IMR-90 (cell line): ENCODE measurements around the gene NT5C1A. TPM values are rescaled to one million over a fixed set of nuclear protein-coding genes. Genes with fewer than 3 reads are reported as not detected.

Experiments used
- ATAC-seq: fragments of 200-7000 bp; cut with Tn5 transposase; 2 replicates; pipeline ENCODE4 v1.9.1; 2020; ENCODE audit warnings: low read depth, mild to moderate bottlenecking, moderate library complexity
- BruUV-seq: library from RNA; stranded (reverse); fragments of 400-500 nt; replicated peaks from 2 replicates; lab custom pipeline; 2021; lab: Mats Ljungman, UMichigan
- CTCF ChIA-PET: fragments of 300-600 bp; formaldehyde crosslinking; extraction: SDS; loops from one replicate; lab custom pipeline; 2021; ENCODE audit warnings: antibody characterized with exemption; lab: Yijun Ruan, JAX
- POLR2A ChIA-PET: fragments of 300-600 bp; sonication (Branson Sonifier 250); formaldehyde crosslinking; loops from one replicate; lab custom pipeline; 2022; ENCODE audit warnings: antibody characterized with exemption; ENCODE audit not compliant: unreplicated experiment; lab: Charles Lee
- DNase-seq: peaks from one replicate; pipeline ENCODE4 v3.0.0; 2013
- H2AFZ ChIP-seq: replicated peaks from 2 replicates; pipeline ENCODE3; 2013; ENCODE audit warnings: low read length, mild to moderate bottlenecking; ENCODE audit not compliant: poor library complexity
- H2AK5ac ChIP-seq: 2 replicates; pipeline ENCODE4 v1.6.1; 2013; ENCODE audit warnings: low read depth, low read length, inconsistent platforms
- H2AK9ac ChIP-seq: replicated peaks from 2 replicates; pipeline ENCODE3; 2013; ENCODE audit warnings: mild to moderate bottlenecking, low read depth, low read length, moderate library complexity; ENCODE audit not compliant: poor library complexity
- H2BK120ac ChIP-seq: 2 replicates; pipeline ENCODE4 v1.6.1; 2013; ENCODE audit warnings: low read depth, low read length, inconsistent platforms
- H2BK15ac ChIP-seq: 3 replicates; pipeline ENCODE4 v1.6.1; 2013; ENCODE audit warnings: low read depth, low read length, inconsistent platforms
- H2BK20ac ChIP-seq: 2 replicates; pipeline ENCODE4 v1.6.1; 2013; ENCODE audit warnings: low read depth, mild to moderate bottlenecking, inconsistent platforms, low read length, moderate library complexity
- H2BK5ac ChIP-seq: 2 replicates; pipeline ENCODE4 v1.6.1; 2013; ENCODE audit warnings: mild to moderate bottlenecking, low read depth, low read length, inconsistent platforms; ENCODE audit not compliant: poor library complexity, severe bottlenecking
- H3K14ac ChIP-seq: replicated peaks from 2 replicates; pipeline ENCODE4 v1.6.1; 2013; ENCODE audit warnings: low read depth, low read length, inconsistent platforms
- H3K18ac ChIP-seq: 2 replicates; pipeline ENCODE4 v1.6.1; 2013; ENCODE audit warnings: low read depth, low read length, control low read depth
- H3K23ac ChIP-seq: 2 replicates; pipeline ENCODE4 v1.6.1; 2013; ENCODE audit warnings: low read depth, low read length, inconsistent platforms
- H3K27ac ChIP-seq: 2 replicates; pipeline ENCODE4 v1.5.1; 2013; ENCODE audit warnings: mild to moderate bottlenecking, control low read depth, low read length; ENCODE audit not compliant: insufficient read depth
- H3K27me3 ChIP-seq: 2 replicates; pipeline ENCODE4 v1.6.1; 2013; ENCODE audit warnings: low read length; ENCODE audit not compliant: control insufficient read depth, insufficient read depth
- H3K36me3 ChIP-seq: 2 replicates; pipeline ENCODE4 v1.6.1; 2013; ENCODE audit warnings: low read length, mixed read lengths; ENCODE audit not compliant: control insufficient read depth, insufficient read depth
- H3K4ac ChIP-seq: 2 replicates; pipeline ENCODE4 v1.6.1; 2013; ENCODE audit warnings: low read depth, low read length, inconsistent platforms
- H3K4me1 ChIP-seq: 2 replicates; pipeline ENCODE4 v1.6.1; 2013; ENCODE audit warnings: low read length, mixed read lengths; ENCODE audit not compliant: control insufficient read depth, insufficient read depth
- H3K4me2 ChIP-seq: 2 replicates; pipeline ENCODE4 v1.6.1; 2013; ENCODE audit warnings: low read depth, mild to moderate bottlenecking, control low read depth, low read length, moderate library complexity
- H3K4me3 ChIP-seq: 2 replicates; pipeline ENCODE4 v1.5.1; 2013; ENCODE audit warnings: low read depth, mild to moderate bottlenecking, control low read depth, low read length, moderate library complexity; ENCODE audit not compliant: insufficient read depth
- H3K56ac ChIP-seq: 2 replicates; pipeline ENCODE4 v1.6.1; 2013; ENCODE audit warnings: low read length, inconsistent platforms; ENCODE audit not compliant: insufficient read depth; ENCODE audit errors: extremely low read depth
- H3K79me1 ChIP-seq, 2 experiments: 2 replicates each; pipeline ENCODE4 v1.6.1; 2013; ENCODE audit warnings: low read length in 2 of 2, inconsistent platforms in 1 of 2, low read depth in 1 of 2
- H3K9ac ChIP-seq: 2 replicates; pipeline ENCODE4 v1.6.1; 2013; ENCODE audit warnings: low read depth, low read length, control low read depth
- H3K9me1 ChIP-seq: 2 replicates; pipeline ENCODE4 v1.6.1; 2013; ENCODE audit warnings: low read length, inconsistent platforms; ENCODE audit not compliant: insufficient read depth
- H3K9me3 ChIP-seq: 2 replicates; pipeline ENCODE4 v1.6.1; 2013; ENCODE audit warnings: low read length; ENCODE audit not compliant: control insufficient read depth, insufficient read depth
- H4K20me1 ChIP-seq: 2 replicates; pipeline ENCODE4 v1.6.1; 2013; ENCODE audit warnings: low read length, inconsistent platforms; ENCODE audit not compliant: insufficient read depth
- H4K5ac ChIP-seq: 2 replicates; pipeline ENCODE4 v1.6.1; 2013; ENCODE audit warnings: mild to moderate bottlenecking, low read depth, low read length, control low read depth
- H4K8ac ChIP-seq, 2 experiments: 2 replicates each; pipeline ENCODE4 v1.6.1; 2013; ENCODE audit warnings: low read depth in 2 of 2, low read length in 2 of 2, control low read depth in 1 of 2, inconsistent platforms in 1 of 2
- H4K91ac ChIP-seq: 2 replicates; pipeline ENCODE4 v1.6.1; 2013; ENCODE audit warnings: low read depth, low read length, inconsistent platforms; ENCODE audit not compliant: insufficient read depth
- BHLHE40 ChIP-seq: fragments of 150-350 bp; IDR thresholded peaks from 2 replicates; pipeline ENCODE4 v1.6.1; 2016; ENCODE audit warnings: mild to moderate bottlenecking, low read depth, low read length
- CEBPB ChIP-seq: IDR thresholded peaks from 2 replicates; pipeline ENCODE4 v1.6.1; 2012; ENCODE audit warnings: low read depth, low read length, improper control_type of control experiment
- CHD1 ChIP-seq: IDR thresholded peaks from 2 replicates; pipeline ENCODE4 v1.6.1; 2012; ENCODE audit warnings: low read depth, low read length, improper control_type of control experiment
- CTCF ChIP-seq: conservative IDR thresholded peaks from 2 replicates; pipeline ENCODE4 v1.5.1; 2012; ENCODE audit warnings: mild to moderate bottlenecking, low read depth, low read length, improper control_type of control experiment
- ELK1 ChIP-seq: fragments of 150-350 bp; IDR thresholded peaks from 2 replicates; pipeline ENCODE4 v1.6.1; 2016; ENCODE audit warnings: low read depth, mild to moderate bottlenecking, low read length, moderate library complexity, borderline replicate concordance
- FOS ChIP-seq: fragments of 150-350 bp; IDR thresholded peaks from 2 replicates; pipeline ENCODE4 v1.6.1; 2016; ENCODE audit warnings: low read depth, low read length
- MAFK ChIP-seq: IDR thresholded peaks from 2 replicates; pipeline ENCODE4 v1.6.1; 2012; ENCODE audit warnings: low read depth, low read length, improper control_type of control experiment
- MAZ ChIP-seq: IDR thresholded peaks from 2 replicates; pipeline ENCODE4 v1.6.1; 2012; ENCODE audit warnings: low read depth, mild to moderate bottlenecking, low read length, improper control_type of control experiment, moderate library complexity, borderline replicate concordance
- MXI1 ChIP-seq: IDR thresholded peaks from 2 replicates; pipeline ENCODE4 v1.6.1; 2012; ENCODE audit warnings: low read depth, mild to moderate bottlenecking, low read length, moderate library complexity, borderline replicate concordance
- NFE2L2 ChIP-seq: fragments of 150-350 bp; IDR thresholded peaks from 2 replicates; pipeline ENCODE4 v1.6.1; 2016; ENCODE audit warnings: low read depth, mild to moderate bottlenecking, low read length
- POLR2A ChIP-seq: IDR thresholded peaks from 2 replicates; pipeline ENCODE4 v1.6.1; 2012; ENCODE audit warnings: mild to moderate bottlenecking, low read depth, low read length
- RAD21 ChIP-seq: IDR thresholded peaks from 2 replicates; pipeline ENCODE4 v1.6.1; 2012; ENCODE audit warnings: low read length, improper control_type of control experiment
- RCOR1 ChIP-seq: IDR thresholded peaks from 2 replicates; pipeline ENCODE4 v1.6.1; 2012; ENCODE audit warnings: mild to moderate bottlenecking, low read length, improper control_type of control experiment; ENCODE audit not compliant: insufficient replicate concordance
- RFX5 ChIP-seq: IDR thresholded peaks from 2 replicates; pipeline ENCODE4 v1.8.0; 2012; ENCODE audit warnings: low read depth, mild to moderate bottlenecking, low read length, moderate library complexity
- SMC3 ChIP-seq: fragments of 150-350 bp; IDR thresholded peaks from 2 replicates; pipeline ENCODE4 v1.6.1; 2016; ENCODE audit warnings: low read depth, mild to moderate bottlenecking, antibody characterized with exemption, low read length, moderate library complexity
- USF2 ChIP-seq: fragments of 150-350 bp; IDR thresholded peaks from 2 replicates; pipeline ENCODE4 v1.6.1; 2017; ENCODE audit warnings: mild to moderate bottlenecking, antibody characterized with exemption, low read length, low read depth
- WGBS, 2 experiments: methylation state at CpG; one replicate each; pipeline versions ENCODE4 v1.1.5 to v1.1.7; 2013; ENCODE audit warnings: missing lambda C conversion rate in 2 of 2; ENCODE audit not compliant: insufficient read length in 1 of 2; ENCODE audit errors: extremely low coverage in 2 of 2; 5-methylcytosine and 5-hydroxymethylcytosine counted together
- dilution Hi-C: fragments of 300-500 bp; cut with HindIII; formaldehyde crosslinking; loops from one replicate; pipeline ENCODE4 v1.14.3; 2018; ENCODE audit warnings: low sequenced_read_pairs; ENCODE audit not compliant: unreplicated experiment
- in situ Hi-C: fragments of 300-500 bp; cut with MboI; formaldehyde crosslinking; loops from 3 replicates; pipeline ENCODE4 v1.14.3; 2019; ENCODE audit warnings: low sequenced_read_pairs, inconsistent platforms, mixed read lengths
- intact Hi-C: fragments of 100-400 bp; cut with micrococcal nuclease; formaldehyde crosslinking; loops from 2 replicates; pipeline ENCODE4 v1.10.0; 2022
- polyA plus RNA-seq, 3 experiments: library from polyadenylated mRNA; depleted of rRNA; stranded (reverse); fragments of >200 nt; gene quantifications; 2 replicates each; pipeline ENCODE4 v1.2.3, GENCODE V29; 2012; ENCODE audit warnings: low replicate concordance in 1 of 3
- total RNA-seq: library from RNA; depleted of rRNA; stranded (reverse); fragments of >200 nt; gene quantifications from 2 replicates; pipeline ENCODE4 v1.2.3, GENCODE V29; 2012

Gene NT5C1A
- total and polyA plus RNA-seq, 2 of the 4 experiments (the other 2 are of a cell fraction) = not detected

- Histone ChIP-seq H2BK15ac (no peak overlapping the region), H2AK9ac (no peak overlapping the region), H3K4me1 (no peaks in the 10 kb centered on the region), H3K23ac (no peak overlapping the region), H3K27me3 (peaks cover 74% of the 10 kb centered on the region), H3K14ac (no peak overlapping the region), H4K20me1 (no peaks in the 10 kb centered on the region), H4K5ac (no peak overlapping the region), H2BK20ac (no peak overlapping the region), H3K27ac (no peak overlapping the region), H2AK5ac (no peak overlapping the region), H2AFZ (no peak overlapping the region), H4K91ac (no peak overlapping the region), H4K8ac (no peak overlapping the region), H3K9me3 (no peaks in the 10 kb centered on the region; the same call in 1 of the 2 replicates), H3K4ac (no peak overlapping the region), H3K36me3 (no peaks in the 10 kb centered on the region), H3K18ac (no peak overlapping the region), H2BK5ac (no peak overlapping the region), H3K79me1 (no peaks in the 10 kb centered on the region), H3K4me2 (no peak overlapping the region), H3K4me3 (no peak overlapping the region), H3K9me1 (peaks cover 4% of the 10 kb centered on the region; the same call in 1 of the 2 replicates), H3K9ac (no peak overlapping the region), H3K56ac (no peak overlapping the region), H2BK120ac (no peak overlapping the region)
- ChIA-PET CTCF (no interaction called here), POLR2A (interaction anchor here (0.6 kb wide), 1 partner anchor 90 kb away, joined by 4 read pairs; no protein-coding TSS in a partner anchor)
- intact Hi-C loops = no loop called here
- DNase-seq (no peak), ATAC-seq (no peak)
- dilution Hi-C loops = no loop called here
- WGBS, 2 experiments = 14% methylated on average over 1 of the region's 4 CpGs; no CpG with 5 or more reads in 1 of the 2 experiments
- in situ Hi-C loops = no loop called here
- no TSS peak for BruUV-seq
- no peak for TF ChIP-seq POLR2A
- no peak for TF ChIP-seq RCOR1
- no peak for TF ChIP-seq SMC3
- TF ChIP-seq RAD21 = no peak
- no peak for TF ChIP-seq MAFK
- TF ChIP-seq MXI1 = no peak
- TF ChIP-seq FOS = no peak
- no peak for TF ChIP-seq BHLHE40
- TF ChIP-seq USF2 = no peak
- TF ChIP-seq MAZ = no peak
- no peak for TF ChIP-seq CTCF
- TF ChIP-seq RFX5 = no peak
- no peak for TF ChIP-seq ELK1
- TF ChIP-seq NFE2L2 = no peak
- no peak for TF ChIP-seq CEBPB
- TF ChIP-seq CHD1 = no peak
These were observed 5.7 kb upstream of the NT5C1A start for GRCh38 chr1:39677645-39678044.
